Muscle layer of colon (tissue), 2 donors: Measurements from ENCODE around the gene ATP9B.

ENCODE experiments used
- H3K27ac ChIP-seq: one replicate; pipeline ENCODE4 v1.7.0; 2013; ENCODE audit warnings: low read depth, mild to moderate bottlenecking, low read length, moderate library complexity
- H3K27me3 ChIP-seq, 2 donors: one replicate each; pipeline ENCODE4 v1.7.0; 2013; ENCODE audit warnings: low read length in 2 of 2, mild to moderate bottlenecking in 2 of 2; ENCODE audit not compliant: insufficient read depth in 2 of 2, control insufficient read depth in 1 of 2
- H3K36me3 ChIP-seq: one replicate; pipeline ENCODE4 v1.7.0; 2013; ENCODE audit warnings: mild to moderate bottlenecking, low read length; ENCODE audit not compliant: insufficient read depth
- H3K4me1 ChIP-seq: one replicate; pipeline ENCODE4 v1.7.0; 2013; ENCODE audit warnings: mild to moderate bottlenecking, low read length; ENCODE audit not compliant: insufficient read depth
- H3K4me3 ChIP-seq, 2 donors: one replicate each; pipeline ENCODE4 v1.7.0; 2013; ENCODE audit warnings: low read length in 2 of 2, low read depth in 1 of 2, mild to moderate bottlenecking in 1 of 2, moderate library complexity in 1 of 2
- H3K9ac ChIP-seq: one replicate; pipeline ENCODE4 v1.7.0; 2013; ENCODE audit warnings: low read length
- H3K9me3 ChIP-seq: one replicate; pipeline ENCODE4 v1.7.0; 2013; ENCODE audit warnings: mild to moderate bottlenecking, low read length
- donor health status: abdominal sarcoma.
- donor health status: Adenocarcinoma of cecum.

Gene ATP9B

DNA sequence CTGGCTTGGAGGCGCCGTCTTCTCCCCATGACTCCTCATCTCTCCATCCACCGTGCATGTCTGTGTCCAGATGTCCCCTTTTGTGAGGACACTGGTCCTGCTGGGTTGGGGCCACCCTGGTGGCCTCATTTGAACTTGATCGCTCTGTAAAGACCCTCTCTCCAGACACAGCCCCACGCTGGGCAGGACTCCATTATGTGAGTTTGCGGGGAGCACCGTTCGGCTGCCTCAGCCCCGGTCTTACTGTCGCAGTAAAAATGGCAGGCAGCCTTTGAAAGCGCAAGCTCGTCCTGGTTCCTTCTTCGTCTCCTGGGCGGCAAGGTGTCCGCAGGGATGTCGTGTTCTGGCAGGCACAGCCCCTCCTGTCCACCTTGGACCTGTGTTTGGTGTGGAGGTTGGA lies 344.2 kb downstream of the ATP9B start:
- Histone ChIP-seq H3K4me3 (no peak overlapping the region), H3K9me3 (no peaks in the 10 kb centered on the region), H3K4me1 (peaks cover 4% of the 10 kb centered on the region), H3K27me3 (no peaks in the 10 kb centered on the region), H3K9ac (no peak overlapping the region), H3K36me3 (peaks cover 24% of the 10 kb centered on the region), H3K27ac (no peak overlapping the region)

DNA sequence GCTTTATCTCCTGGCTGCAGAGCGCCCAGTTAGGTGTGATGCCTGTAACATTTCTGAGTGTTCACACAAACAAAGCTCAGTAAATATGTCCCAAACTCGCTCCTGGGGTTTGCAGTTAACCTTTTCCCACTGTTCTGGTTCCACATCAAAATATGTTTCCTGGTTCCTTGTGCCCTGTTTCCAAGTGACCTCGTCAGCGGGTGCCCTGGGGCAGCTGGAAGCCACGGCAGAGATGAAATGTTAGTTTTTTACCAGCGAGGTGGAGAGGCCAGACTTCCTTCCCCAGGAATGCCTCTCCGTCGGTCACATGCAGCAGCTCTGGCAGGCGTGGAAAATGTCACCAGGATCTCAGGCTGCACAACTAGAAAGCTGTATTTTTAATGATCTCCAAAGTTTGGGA lies 344.7 kb downstream of the ATP9B start:
- peaks cover 24% of the 10 kb centered on the region for H3K36me3 ChIP-seq
- H3K9me3 ChIP-seq = no peaks in the 10 kb centered on the region
- no peaks in the 10 kb centered on the region for H3K27me3 ChIP-seq
- H3K4me1 ChIP-seq = peaks cover 9% of the 10 kb centered on the region
- H3K4me3 ChIP-seq = no peak overlapping the region
- no peak overlapping the region for H3K9ac ChIP-seq
- H3K27ac ChIP-seq = no peak overlapping the region

- Histone ChIP-seq H3K4me3 (no peak overlapping the region), H3K27ac (no peak overlapping the region), H3K9me3 (no peaks in the 10 kb centered on the region)
These were observed 347.0 kb downstream of the ATP9B start for GRCh38 chr18:79416022-79416676.

DNA sequence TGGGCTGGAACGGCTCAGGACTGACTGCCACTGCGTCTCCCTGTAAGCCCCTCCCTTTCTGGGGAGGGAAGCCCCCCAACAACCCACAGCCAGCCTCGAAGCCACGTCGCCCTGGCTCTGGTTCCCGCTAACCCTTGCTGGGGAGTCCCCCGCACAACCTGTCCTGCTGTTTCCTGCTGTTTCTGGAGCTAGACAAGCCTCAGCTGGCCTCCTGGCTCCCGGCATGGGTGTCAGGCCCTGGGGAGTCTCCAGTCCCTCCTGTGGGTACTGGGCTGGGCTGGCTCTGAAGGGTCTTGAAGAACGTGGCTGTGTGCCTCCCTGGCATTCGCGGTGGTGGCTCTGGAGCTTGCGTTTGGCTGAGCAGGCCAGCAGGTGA lies 347.5 kb downstream of the ATP9B start:
- no peak overlapping the region for H3K9ac ChIP-seq
- no peaks in the 10 kb centered on the region for H3K9me3 ChIP-seq
- H3K36me3 ChIP-seq = peaks cover 20% of the 10 kb centered on the region
- no peak overlapping the region for H3K4me3 ChIP-seq
- no peak overlapping the region for H3K27ac ChIP-seq
- peaks cover 12% of the 10 kb centered on the region for H3K4me1 ChIP-seq
- no peaks in the 10 kb centered on the region for H3K27me3 ChIP-seq

More at GRCh38 chr18:79416022-79416676, 347.0 kb downstream of the ATP9B start:
- H3K9ac ChIP-seq = no peak overlapping the region
- peaks cover 19% of the 10 kb centered on the region for H3K36me3 ChIP-seq
- no peaks in the 10 kb centered on the region for H3K27me3 ChIP-seq
- peaks cover 10% of the 10 kb centered on the region for H3K4me1 ChIP-seq

DNA sequence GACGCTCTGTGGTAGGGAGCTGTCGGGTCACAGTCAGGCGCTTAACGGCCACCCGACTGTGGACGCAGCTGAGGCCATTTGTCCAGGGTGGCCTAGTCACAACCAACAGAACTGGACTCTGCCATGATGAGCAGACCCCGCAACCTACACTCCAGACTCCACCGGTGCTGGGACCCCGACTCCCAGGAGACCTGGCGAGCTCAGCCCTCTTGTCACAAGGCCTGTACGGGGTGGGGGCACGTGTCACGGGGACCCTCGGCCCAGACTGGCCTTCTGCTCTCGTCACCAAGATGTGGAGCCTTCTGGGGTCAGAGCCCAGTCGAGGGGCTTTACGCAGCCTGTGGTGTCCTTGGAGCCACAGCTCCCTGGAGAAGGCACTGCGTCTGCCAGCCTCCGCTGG lies 349.0 kb downstream of the ATP9B start:
- Histone ChIP-seq H3K9ac (no peak overlapping the region), H3K27me3 (no peaks in the 10 kb centered on the region), H3K27ac (no peak overlapping the region), H3K36me3 (peaks cover 20% of the 10 kb centered on the region), H3K4me1 (peaks cover 27% of the 10 kb centered on the region), H3K9me3 (no peaks in the 10 kb centered on the region), H3K4me3 (no peak overlapping the region)

DNA sequence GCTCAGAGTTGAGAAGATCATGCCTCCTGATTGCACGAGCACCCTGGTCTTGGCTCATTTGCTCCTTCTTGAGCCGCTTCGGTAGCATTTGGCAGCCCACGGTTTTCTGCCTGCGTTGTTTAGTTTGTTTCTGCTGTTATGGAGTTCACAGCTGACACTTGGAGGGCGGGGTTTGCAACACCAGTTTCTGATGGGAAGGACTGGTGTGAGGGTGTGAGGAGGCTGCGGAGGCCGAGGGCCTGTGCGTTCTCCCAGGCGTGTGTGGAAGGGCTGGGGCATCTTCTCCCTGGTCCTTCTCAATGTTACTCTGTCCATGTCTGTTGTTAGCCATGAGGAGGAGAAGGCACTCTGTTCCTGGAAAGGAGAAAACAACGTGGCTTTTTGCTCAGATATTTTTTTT lies 349.4 kb downstream of the ATP9B start:
- Histone ChIP-seq H3K27ac (no peak overlapping the region), H3K4me1 (peaks cover 31% of the 10 kb centered on the region), H3K9me3 (no peaks in the 10 kb centered on the region), H3K4me3 (no peak overlapping the region), H3K9ac (no peak overlapping the region), H3K36me3 (peaks cover 16% of the 10 kb centered on the region), H3K27me3 (no peaks in the 10 kb centered on the region)

DNA sequence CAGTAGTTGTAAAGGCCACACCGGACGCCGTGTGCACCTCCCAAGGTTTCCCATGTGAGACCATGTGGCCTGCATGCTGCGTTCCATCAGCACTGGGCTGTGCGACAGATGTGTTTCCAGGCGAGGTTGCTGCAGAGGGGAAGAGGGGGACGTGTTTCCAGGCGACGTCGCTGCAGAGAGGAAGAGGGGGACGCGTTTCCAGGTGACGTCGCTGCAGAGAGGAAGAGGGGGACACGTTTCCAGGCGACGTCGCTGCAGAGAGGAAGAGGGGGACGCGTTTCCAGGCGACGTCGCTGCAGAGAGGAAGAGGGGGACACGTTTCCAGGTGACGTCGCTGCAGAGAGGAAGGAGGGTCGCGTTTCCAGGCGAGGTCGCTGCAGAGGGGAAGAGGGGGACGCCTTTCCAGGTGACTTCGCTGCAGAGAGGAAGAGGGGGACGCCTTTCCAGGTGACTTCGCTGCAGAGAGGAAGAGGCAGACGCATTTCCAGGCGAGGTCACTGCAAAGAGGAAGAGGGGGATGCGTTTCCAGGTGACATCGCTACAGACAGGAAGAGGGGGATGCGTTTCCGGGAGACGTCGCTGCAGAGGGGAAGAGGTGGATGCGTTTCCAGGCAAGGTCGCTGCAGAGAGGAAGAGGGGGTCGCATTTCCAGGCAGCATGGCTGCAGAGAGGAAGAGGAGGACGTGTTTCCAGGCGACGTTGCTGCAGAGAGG lies 351.0 kb downstream of the ATP9B start:
- peaks cover 6% of the 10 kb centered on the region for H3K36me3 ChIP-seq
- no peaks in the 10 kb centered on the region for H3K9me3 ChIP-seq
- no peaks in the 10 kb centered on the region for H3K27me3 ChIP-seq
- H3K4me1 ChIP-seq = peaks cover 37% of the 10 kb centered on the region
- H3K27ac ChIP-seq = no peak overlapping the region
- H3K4me3 ChIP-seq = no peak overlapping the region
- H3K9ac ChIP-seq = no peak overlapping the region

GRCh38 chr18:79421275-79421857 lies 352.2 kb downstream of the ATP9B start:
- H3K9ac ChIP-seq = no peak overlapping the region
- no peaks in the 10 kb centered on the region for H3K27me3 ChIP-seq
- H3K4me1 ChIP-seq = peaks cover 39% of the 10 kb centered on the region
- no peak overlapping the region for H3K27ac ChIP-seq
- no peak overlapping the region for H3K4me3 ChIP-seq
- no peaks in the 10 kb centered on the region for H3K9me3 ChIP-seq
- H3K36me3 ChIP-seq = peaks cover 6% of the 10 kb centered on the region

GRCh38 chr18:79422022-79422782 lies 353.0 kb downstream of the ATP9B start:
- H3K36me3 ChIP-seq = peaks cover 6% of the 10 kb centered on the region
- H3K4me1 ChIP-seq = peaks cover 48% of the 10 kb centered on the region
- no peaks in the 10 kb centered on the region for H3K27me3 ChIP-seq
- H3K9ac ChIP-seq = no peak overlapping the region
- no peak overlapping the region for H3K27ac ChIP-seq
- no peak overlapping the region for H3K4me3 ChIP-seq
- no peaks in the 10 kb centered on the region for H3K9me3 ChIP-seq

- H3K36me3 ChIP-seq = peaks cover 6% of the 10 kb centered on the region
- H3K9me3 ChIP-seq = no peaks in the 10 kb centered on the region
- H3K4me3 ChIP-seq = no peak overlapping the region
- H3K27me3 ChIP-seq = no peaks in the 10 kb centered on the region
- no peak overlapping the region for H3K9ac ChIP-seq
- peaks cover 48% of the 10 kb centered on the region for H3K4me1 ChIP-seq
- no peak overlapping the region for H3K27ac ChIP-seq
These were observed 353.6 kb downstream of the ATP9B start for GRCh38 chr18:79422783-79423165.

GRCh38 chr18:79423211-79424007 lies 354.2 kb downstream of the ATP9B start:
- Histone ChIP-seq H3K36me3 (peaks cover 6% of the 10 kb centered on the region), H3K27me3 (no peaks in the 10 kb centered on the region), H3K4me1 (peaks cover 44% of the 10 kb centered on the region), H3K9me3 (no peaks in the 10 kb centered on the region), H3K27ac (no peak overlapping the region), H3K4me3 (no peak overlapping the region), H3K9ac (no peak overlapping the region)
